ENCODE data around the gene SDE2. TPM values are rescaled to one million over a fixed set of nuclear protein-coding genes. Genes with fewer than 3 reads are reported as not detected.
"Not testable (repeated sequence)": the region's sequence is repeated elsewhere in the genome, so short reads cannot be mapped to it uniquely, and the experiment has no call there.

The SDE2 gene
- total RNA-seq, 1 donor from 2014 or later, result 19.6 TPM

DNA sequence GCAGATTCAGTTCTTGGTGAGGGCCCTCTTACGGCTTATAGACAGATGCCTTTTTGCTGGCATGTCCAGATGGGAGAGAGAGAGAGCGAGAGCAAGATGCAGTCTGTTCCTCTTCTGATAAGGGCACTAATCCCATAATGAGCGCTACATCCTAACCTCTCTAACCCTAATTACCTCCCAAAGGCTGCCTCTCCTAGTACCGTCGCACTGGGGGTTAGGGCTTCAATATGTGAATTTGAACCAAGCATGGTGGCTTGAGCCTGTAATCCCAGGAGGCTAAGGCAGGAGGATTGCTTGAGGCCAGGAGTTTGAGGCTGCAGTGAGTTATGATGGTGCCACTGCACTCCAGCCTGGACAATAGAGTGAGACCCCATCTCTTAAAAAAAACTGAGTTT lies 10.5 kb upstream of the SDE2 start:
- Mint-ChIP-seq H3K27me3 (ENCODE audit: unreplicated experiment) (peaks cover 7% of the 10 kb centered on the region), H3K9me3 (ENCODE audit: unreplicated experiment) (no peaks in the 10 kb centered on the region), H3K4me1 (ENCODE audit: low read depth, unreplicated experiment) (peaks cover 4% of the 10 kb centered on the region), H3K27ac (ENCODE audit: unreplicated experiment) (no peak overlapping the region), H3K4me3 (ENCODE audit: unreplicated experiment) (no peak overlapping the region), H3K36me3 (ENCODE audit: unreplicated experiment) (no peaks in the 10 kb centered on the region)
- TF ChIP-seq, protein P1, sequence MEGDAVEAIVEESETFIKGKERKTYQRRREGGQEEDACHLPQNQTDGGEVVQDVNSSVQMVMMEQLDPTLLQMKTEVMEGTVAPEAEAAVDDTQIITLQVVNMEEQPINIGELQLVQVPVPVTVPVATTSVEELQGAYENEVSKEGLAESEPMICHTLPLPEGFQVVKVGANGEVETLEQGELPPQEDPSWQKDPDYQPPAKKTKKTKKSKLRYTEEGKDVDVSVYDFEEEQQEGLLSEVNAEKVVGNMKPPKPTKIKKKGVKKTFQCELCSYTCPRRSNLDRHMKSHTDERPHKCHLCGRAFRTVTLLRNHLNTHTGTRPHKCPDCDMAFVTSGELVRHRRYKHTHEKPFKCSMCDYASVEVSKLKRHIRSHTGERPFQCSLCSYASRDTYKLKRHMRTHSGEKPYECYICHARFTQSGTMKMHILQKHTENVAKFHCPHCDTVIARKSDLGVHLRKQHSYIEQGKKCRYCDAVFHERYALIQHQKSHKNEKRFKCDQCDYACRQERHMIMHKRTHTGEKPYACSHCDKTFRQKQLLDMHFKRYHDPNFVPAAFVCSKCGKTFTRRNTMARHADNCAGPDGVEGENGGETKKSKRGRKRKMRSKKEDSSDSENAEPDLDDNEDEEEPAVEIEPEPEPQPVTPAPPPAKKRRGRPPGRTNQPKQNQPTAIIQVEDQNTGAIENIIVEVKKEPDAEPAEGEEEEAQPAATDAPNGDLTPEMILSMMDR (IDR thresholded peaks at IDR 0.05; ENCODE audit: partially characterized antibody, unreplicated experiment), result no peak
- DNase-seq, result no peak

DNA sequence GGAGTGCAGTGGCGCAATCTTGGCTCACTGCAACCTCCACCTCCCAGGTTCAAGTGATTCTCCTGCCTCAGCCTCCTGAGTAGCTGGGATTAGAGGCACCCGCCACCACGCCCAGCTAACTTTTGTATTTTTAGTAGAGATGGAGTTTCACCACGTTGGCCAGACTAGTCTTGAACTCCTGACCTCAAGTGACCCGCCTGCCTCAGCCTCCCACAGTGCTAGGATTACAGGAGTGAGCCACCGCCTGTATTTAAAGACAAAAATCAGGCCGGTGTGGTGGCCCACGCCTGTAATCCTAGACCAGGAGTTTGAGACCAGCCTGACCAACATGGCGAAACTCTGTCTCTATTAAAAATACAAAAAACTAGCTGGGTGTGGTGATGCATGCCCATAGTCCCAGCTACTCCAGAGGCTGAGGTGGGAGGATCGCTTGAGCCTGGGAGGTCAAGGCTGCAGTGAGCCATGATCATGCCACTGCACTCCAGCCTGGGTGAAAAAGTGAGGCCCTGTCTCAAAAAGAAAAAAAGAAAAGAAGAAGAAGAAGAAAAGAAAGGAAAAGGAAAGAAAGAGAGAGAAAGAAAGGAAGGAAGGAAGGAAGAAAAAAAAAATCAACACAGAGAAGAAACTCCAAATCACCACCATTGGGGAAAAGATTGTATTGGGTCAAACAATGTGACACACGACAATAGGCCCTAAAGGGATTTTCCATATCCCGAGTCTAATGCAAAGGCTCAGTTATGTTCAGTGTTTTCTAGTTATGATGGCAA lies 8.2 kb upstream of the SDE2 start:
- H3K36me3 Mint-ChIP-seq (ENCODE audit: unreplicated experiment); H3K4me3 Mint-ChIP-seq (ENCODE audit: unreplicated experiment); DNase-seq; H3K27ac Mint-ChIP-seq (ENCODE audit: unreplicated experiment); H3K9me3 Mint-ChIP-seq (ENCODE audit: unreplicated experiment); H3K27me3 Mint-ChIP-seq (ENCODE audit: unreplicated experiment): not testable (repeated sequence)
- H3K4me1 Mint-ChIP-seq (ENCODE audit: low read depth, unreplicated experiment), result peaks cover 13% of the 10 kb centered on the region

DNA sequence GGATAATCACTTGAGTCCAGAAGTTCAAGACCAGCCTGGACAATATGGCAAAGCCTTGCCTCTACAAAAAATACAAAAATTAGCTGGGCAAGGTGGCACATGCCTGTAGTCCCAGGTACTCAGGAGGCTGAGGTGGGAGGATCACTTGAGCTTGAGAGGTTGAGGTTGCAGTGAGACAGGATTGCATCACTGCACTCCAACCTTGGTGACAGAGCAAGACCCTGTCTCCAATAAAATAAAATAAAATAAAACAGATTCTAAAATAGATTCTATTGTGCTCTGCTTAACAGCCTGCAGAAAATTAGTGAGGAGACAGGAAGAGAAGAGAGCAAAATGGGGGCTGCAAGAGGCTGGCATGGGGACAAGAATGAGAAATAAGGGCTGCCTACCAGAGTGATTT lies 7.5 kb upstream of the SDE2 start:
- no peak for DNase-seq
- H3K27ac Mint-ChIP-seq (ENCODE audit: unreplicated experiment), result no peak overlapping the region
- H3K9me3 Mint-ChIP-seq (ENCODE audit: unreplicated experiment), result peaks cover 11% of the 10 kb centered on the region
- H3K36me3 Mint-ChIP-seq (ENCODE audit: unreplicated experiment), result no peaks in the 10 kb centered on the region
- TF ChIP-seq, protein P1 (IDR thresholded peaks at IDR 0.05; ENCODE audit: partially characterized antibody, unreplicated experiment), result no peak
- peaks cover 18% of the 10 kb centered on the region for H3K4me1 Mint-ChIP-seq (ENCODE audit: low read depth, unreplicated experiment)
- peaks cover 4% of the 10 kb centered on the region for H3K27me3 Mint-ChIP-seq (ENCODE audit: unreplicated experiment)
- H3K4me3 Mint-ChIP-seq (ENCODE audit: unreplicated experiment), result no peak overlapping the region

DNA sequence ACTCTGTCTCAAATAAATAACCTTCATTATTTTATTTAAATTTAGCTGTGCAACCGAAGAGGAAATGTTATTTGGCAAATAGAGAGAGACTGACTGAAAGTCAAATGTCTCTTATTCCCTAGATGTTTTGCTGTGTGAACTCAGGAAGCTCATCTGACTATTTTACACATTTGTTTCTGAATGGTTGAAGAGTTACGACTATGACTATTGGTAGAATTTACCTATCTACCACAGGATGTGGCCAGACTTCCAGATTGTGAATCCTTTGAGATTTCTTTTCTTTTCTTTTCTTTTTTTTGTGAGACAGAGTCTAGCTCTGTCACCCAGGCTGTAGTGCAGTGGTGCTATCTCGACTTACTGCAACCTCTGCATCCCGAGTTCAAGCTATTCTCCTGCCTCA lies 5.3 kb upstream of the SDE2 start:
- Mint-ChIP-seq H3K4me1 (ENCODE audit: low read depth, unreplicated experiment) (peaks cover 26% of the 10 kb centered on the region), H3K27ac (ENCODE audit: unreplicated experiment) (no peak overlapping the region), H3K27me3 (ENCODE audit: unreplicated experiment) (peaks cover 3% of the 10 kb centered on the region), H3K4me3 (ENCODE audit: unreplicated experiment) (no peak overlapping the region), H3K36me3 (ENCODE audit: unreplicated experiment) (no peaks in the 10 kb centered on the region), H3K9me3 (ENCODE audit: unreplicated experiment) (peaks cover 14% of the 10 kb centered on the region)
- no peak for DNase-seq
- TF ChIP-seq, protein P1 (IDR thresholded peaks at IDR 0.05; ENCODE audit: partially characterized antibody, unreplicated experiment), result no peak

DNA sequence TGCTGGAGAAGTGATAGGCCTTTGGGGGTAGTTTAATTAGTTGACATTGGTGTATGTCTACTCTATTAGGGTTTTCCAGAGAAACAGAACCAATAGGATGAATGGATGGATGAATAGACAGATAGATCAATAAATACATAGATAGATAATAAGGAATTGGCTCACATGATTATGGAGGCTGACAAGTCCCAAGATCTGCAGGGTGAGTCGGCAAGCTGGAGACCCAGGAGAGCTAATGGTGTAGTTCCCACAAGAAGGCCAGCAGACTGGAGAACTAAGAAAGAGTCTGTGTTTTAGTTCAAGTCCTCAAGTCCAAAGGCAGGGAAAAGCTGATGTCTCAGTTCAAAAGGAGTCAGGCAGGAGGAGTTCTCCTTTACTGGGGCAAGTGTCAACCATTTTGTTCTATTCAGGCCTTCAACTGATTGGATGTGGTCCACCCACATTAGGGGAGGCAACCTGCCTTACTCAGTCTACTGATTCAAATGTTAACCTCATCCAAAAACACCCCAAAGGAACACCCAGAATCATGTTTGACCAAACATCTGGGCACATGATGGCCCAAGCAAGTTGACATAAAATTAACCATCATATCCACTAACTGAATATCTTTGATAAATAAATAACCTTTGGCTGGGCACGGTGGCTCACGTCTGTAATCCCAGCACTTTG lies 4.5 kb upstream of the SDE2 start:
- H3K27ac Mint-ChIP-seq (ENCODE audit: unreplicated experiment), result peak overlapping the region; percentile 97
- H3K4me3 Mint-ChIP-seq (ENCODE audit: unreplicated experiment), result peak overlapping the region; percentile 55
- TF ChIP-seq, protein P1 (IDR thresholded peaks at IDR 0.05; ENCODE audit: partially characterized antibody, unreplicated experiment), result no peak
- no peak for DNase-seq
- peaks cover 7% of the 10 kb centered on the region for H3K27me3 Mint-ChIP-seq (ENCODE audit: unreplicated experiment)
- peaks cover 17% of the 10 kb centered on the region for H3K9me3 Mint-ChIP-seq (ENCODE audit: unreplicated experiment)
- no peaks in the 10 kb centered on the region for H3K36me3 Mint-ChIP-seq (ENCODE audit: unreplicated experiment)
- peaks cover 28% of the 10 kb centered on the region for H3K4me1 Mint-ChIP-seq (ENCODE audit: low read depth, unreplicated experiment)

Measured in glutamatergic neuron (in vitro differentiated cells).